Brain pericyte (primary cell): ENCODE results near the gene DSP.

Source experiments
- DNase-seq: peaks from one replicate; pipeline ENCODE4 v3.0.0-alpha.2; 2012; ENCODE audit warnings: low read depth, low spot score

Gene DSP, protein sequence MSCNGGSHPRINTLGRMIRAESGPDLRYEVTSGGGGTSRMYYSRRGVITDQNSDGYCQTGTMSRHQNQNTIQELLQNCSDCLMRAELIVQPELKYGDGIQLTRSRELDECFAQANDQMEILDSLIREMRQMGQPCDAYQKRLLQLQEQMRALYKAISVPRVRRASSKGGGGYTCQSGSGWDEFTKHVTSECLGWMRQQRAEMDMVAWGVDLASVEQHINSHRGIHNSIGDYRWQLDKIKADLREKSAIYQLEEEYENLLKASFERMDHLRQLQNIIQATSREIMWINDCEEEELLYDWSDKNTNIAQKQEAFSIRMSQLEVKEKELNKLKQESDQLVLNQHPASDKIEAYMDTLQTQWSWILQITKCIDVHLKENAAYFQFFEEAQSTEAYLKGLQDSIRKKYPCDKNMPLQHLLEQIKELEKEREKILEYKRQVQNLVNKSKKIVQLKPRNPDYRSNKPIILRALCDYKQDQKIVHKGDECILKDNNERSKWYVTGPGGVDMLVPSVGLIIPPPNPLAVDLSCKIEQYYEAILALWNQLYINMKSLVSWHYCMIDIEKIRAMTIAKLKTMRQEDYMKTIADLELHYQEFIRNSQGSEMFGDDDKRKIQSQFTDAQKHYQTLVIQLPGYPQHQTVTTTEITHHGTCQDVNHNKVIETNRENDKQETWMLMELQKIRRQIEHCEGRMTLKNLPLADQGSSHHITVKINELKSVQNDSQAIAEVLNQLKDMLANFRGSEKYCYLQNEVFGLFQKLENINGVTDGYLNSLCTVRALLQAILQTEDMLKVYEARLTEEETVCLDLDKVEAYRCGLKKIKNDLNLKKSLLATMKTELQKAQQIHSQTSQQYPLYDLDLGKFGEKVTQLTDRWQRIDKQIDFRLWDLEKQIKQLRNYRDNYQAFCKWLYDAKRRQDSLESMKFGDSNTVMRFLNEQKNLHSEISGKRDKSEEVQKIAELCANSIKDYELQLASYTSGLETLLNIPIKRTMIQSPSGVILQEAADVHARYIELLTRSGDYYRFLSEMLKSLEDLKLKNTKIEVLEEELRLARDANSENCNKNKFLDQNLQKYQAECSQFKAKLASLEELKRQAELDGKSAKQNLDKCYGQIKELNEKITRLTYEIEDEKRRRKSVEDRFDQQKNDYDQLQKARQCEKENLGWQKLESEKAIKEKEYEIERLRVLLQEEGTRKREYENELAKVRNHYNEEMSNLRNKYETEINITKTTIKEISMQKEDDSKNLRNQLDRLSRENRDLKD (N-terminal part only)

DNA sequence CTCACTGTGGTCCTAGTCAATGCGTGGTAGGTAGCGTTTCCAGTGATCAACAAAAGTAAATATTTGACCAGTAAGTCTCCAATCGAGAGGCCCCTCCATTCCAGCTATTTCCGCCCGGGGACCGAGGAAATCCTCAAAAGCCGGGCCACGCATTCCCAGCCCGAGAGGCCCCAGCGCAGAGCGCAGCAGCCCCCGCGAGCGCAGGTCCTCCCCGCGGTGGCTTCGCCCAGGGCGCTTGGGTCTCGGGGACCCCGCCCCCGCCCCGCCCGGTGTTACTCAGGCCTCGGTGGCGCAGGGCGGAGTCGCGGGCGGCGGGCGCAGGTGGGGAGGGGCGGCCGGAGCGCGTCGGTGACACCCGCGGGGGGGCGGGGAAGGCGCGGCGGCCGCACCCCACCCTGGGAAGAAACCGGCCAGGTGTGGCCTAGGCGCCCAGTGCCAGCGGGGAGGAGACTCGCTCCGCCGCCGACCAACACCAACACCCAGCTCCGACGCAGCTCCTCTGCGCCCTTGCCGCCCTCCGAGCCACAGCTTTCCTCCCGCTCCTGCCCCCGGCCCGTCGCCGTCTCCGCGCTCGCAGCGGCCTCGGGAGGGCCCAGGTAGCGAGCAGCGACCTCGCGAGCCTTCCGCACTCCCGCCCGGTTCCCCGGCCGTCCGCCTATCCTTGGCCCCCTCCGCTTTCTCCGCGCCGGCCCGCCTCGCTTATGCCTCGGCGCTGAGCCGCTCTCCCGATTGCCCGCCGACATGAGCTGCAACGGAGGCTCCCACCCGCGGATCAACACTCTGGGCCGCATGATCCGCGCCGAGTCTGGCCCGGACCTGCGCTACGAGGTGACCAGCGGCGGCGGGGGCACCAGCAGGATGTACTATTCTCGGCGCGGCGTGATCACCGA is at the start of gene DSP:
DSP (plus strand) TSS at position 497 of the 890 bp plus-strand sequence; CDS start at position 742, 245 bp downstream.
- no peak for DNase-seq

DNA sequence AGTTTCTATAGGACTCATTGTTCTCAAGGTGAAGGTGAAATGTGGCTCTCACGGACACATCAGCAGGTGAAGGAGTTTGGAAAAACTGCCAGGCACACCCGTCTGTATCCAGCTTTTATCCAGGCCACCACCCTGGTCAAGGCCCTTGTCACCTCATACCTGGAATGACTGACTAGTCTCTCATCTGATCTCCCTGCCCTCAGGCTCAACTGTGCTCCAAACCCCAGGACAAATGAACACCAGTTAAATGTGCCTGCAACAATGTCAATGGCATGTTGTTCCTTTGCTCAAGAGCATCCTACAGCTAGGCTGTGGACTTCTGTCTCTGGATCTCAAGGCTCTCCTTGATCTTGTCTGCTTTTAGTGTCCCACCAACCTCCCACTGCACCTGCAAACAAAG is 47.6 kb upstream of the DSP start:
- no peak for DNase-seq

DNA sequence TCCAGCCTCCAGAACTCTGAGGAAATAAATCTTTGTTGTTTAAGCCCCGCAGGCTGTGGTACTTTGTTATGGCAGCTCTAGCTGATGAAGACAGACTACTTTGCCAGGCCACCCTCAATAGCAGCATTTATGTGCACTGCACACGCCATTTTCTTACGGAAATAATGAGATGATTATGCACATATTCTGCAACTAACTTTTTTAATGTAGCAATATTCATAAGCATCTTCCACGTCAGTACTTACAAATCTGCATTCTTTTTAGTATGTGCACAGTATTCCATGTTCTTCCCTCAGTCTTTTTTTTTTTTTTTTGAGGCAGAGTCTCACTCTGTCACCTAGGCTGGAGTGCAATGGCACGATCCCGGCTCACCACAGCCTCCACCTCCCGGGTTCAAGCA is 46.8 kb upstream of the DSP start:
- no peak for DNase-seq

DNA sequence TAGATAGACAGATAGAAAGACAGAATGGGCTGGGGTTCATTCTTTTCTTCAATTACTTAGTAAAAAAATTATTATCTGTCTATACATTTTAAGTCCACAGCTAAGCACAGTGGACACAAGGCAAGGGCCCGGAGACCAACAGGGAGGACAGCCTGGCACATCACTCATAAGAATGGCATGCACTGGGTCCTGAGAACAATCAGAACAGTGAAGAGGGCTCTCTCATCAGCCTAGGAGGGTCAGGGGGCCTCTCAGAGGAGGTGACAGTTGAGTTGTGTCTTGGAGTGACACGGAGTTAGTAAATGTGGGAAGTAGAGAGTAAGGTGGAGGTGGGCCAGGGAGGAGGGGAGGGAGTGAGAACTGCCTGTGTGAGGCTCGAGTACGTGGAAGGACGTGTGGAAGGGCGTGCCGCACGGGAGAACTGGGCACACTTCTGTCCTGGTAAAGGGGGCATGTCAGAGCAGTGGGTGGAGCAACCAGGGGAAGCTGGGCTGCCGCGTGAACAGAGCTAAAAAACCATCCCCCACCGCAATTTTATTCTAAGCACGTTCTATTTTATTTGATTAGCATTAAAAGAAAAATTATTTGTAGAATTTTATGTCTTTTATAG is 45.1 kb upstream of the DSP start:
- no peak for DNase-seq

DNA sequence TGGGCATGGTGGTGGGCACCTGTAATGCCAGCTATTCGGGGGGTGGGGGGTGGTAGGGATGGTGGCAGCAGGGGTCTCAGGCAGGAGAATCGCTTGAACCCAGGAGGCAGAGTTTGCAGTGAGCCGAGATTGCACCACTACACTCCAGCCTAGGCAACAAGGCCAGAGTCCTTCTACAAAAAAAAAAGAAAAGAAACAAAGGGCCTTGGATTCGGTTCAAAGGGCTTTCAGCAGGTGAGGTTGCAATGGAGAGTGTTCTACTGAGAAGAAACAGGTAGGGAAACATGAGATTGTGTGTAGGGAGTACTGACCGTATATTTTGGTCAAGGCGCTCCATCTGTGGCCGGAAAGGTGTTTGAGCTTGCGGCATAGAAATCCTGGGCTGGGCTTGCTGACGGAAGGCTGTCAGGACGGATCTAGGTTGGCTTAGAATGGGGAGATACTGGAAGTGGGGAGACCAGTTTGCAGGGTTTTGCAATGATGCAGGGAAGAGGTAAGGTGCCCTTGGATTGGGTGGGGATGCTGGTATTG is 40.7 kb upstream of the DSP start:
- no peak for DNase-seq

DNA sequence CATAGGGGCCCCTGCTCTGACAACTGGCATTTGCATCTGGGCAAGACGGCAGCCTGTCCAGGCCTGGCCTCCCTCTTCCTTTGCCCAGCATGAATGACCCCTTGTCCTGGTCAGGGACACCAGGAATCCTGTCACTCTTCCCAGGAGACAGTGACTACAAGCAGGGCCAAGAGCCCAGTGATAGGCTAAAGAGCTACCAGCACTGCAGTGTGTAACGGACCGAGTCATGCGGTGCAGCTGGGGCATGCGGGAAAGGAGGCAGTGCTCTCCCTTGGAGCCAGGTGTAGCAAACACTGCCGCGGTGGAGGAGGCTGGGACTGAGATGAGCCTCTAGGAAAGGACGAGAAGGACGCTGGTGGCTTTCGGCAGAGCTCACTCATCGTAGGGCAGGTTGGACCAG is 38.7 kb upstream of the DSP start:
- DNase-seq = no peak

DNA sequence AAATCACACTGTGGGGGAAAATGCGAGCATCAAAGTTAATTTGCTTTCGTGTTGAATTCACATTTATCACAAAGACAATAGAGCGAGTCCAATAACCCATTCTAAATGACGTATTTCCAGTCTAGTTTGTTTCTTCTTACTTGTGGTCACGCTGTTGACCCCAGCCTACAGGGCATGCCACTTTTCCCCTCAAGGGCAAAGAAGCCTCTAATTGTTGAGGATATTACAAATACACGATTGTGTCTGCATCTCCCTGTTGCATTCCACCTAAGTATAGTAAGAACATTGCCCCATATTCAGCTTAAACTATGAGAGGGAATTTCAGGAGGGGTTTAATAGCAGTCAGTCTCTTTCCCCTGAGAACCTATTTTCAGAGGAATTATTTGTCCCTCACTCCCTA is 37.4 kb upstream of the DSP start:
- DNase-seq = no peak

DNA sequence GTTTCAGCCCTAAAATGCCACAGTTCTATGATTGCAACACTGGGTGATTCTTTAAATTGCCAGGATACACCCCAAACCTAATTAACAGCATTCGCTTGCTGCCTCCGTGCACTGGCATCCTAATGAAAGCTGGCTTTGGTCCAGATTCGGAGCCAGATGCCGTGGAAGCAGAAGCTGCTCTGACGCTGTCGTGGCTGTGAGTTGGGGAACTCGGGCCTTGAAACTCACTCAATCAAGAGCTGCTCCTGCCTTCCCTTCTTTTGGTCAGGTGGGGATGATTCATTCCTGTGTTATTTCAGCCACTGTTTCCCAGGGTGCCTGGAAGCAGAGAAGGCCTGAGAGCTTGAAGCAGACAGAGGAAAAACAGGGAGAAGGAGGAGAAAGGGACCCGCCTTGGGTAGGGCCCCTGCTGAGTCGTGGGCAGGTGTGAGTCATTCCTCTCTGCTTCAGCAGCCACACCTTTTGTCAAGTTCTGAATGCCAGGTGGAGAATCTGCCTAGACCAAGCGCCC is 36.2 kb upstream of the DSP start:
- no peak for DNase-seq

DNA sequence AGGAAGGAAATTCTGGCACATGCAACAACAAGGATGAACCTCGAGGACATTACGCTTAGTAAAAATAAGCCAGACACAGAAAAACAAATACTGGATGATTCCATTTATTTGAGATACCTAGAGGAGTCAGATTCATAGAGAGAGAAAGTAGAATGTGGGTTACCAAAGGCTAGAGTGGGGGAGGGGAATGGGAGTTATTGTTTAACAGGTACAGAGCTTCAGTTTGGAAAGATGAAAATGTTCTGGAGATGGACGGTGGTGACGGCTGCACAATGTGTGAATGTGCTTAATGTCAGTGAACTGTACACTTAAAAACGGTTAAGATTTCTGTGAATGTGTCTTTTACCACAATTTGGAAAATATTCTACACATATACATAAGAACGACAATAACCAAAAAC is 33.9 kb upstream of the DSP start:
- DNase-seq = no peak

DNA sequence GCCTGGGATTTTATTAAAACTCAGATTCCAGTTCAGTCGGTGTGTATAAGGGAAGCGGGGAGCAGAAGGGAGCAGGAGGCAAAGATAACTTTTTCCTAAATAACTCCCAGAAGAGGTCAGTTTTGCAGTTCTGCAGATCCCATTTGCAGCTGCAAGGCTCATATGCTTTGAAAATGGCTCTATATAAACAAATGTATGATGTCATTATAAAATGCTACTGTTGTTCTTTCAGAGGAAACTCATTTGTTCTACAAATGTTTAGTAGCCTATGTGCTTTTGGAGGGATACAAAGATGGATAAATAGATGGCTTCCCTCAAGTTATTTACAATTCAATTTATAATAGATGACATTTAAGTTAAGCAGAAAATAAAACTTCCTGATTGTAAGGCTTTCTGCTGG is 29.2 kb upstream of the DSP start:
- DNase-seq = no peak

DNA sequence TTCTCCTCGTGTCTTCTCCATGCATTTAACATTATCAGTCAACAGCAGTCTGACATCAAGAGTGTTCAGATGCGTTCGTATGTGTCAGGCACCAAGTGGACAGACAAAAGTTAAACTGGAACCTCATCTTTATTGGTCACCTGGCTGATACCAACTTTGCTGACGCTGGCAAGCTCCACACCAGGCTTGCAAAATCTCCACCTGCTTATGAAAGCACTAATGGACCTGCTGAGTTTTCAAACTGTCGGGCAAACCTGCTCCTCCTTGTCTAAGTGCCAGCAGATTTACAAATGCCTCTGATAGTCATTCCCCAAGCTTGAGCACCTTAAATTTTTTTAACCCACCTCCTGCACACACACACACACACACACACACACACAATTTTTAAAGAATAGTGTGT is 27.9 kb upstream of the DSP start:
- DNase-seq = no peak

DNA sequence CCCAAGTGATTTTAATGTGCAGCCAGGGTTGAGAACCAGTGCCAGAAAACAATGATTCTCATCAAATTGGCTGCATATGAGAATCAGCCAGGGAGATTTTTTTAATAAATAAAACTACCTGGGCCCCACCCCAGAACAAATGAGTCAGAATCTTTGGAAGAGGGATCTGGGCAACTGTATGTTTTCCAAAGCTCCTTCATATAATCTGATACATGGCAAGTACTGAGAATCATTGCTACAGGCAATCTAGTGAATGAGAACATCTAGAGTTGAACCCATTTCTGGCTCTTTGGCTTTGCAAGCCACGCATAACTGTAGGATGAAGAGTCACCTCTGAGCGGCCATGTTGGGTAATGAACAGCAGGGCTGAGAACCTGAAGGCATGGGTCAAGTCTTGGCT is 26.1 kb upstream of the DSP start:
- DNase-seq = no peak

DNA sequence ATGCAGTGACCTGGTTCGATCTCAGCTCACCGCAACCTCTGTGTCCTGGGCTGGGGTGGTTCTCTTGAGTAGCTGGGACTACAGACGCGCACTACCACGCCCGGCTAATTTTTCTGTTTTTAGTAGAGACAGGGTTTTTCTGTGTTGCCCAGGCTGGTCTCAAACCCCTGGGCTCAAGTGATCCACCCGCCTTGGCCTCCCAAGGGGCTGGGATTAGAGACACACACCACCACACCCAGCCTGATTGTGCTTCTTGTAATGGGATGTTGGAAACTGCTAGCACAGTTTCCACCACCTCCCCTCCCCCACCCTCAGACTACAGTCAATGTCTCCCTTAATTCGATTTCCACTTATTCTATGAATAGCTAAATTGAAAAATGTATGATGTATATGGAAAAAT is 22.6 kb upstream of the DSP start:
- no peak for DNase-seq

DNA sequence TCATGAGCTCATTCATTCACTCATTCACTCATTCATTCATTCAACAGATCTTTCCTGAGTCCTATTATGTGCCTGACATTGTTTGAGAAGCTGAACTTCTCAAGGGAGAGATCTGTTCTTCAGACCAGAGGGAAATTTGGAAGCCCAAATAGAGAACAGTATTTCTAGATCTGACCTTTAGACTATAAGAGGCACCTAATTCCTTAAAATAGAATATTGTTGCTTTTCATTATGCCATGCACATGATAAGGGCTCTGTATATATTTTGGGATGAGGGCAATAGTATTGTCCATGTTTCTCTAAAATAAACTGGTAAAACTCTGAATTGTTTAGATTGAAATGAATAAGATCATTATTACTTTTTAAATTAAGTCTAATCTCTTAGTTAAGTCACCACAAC is 18.6 kb upstream of the DSP start:
- no peak for DNase-seq

DNA sequence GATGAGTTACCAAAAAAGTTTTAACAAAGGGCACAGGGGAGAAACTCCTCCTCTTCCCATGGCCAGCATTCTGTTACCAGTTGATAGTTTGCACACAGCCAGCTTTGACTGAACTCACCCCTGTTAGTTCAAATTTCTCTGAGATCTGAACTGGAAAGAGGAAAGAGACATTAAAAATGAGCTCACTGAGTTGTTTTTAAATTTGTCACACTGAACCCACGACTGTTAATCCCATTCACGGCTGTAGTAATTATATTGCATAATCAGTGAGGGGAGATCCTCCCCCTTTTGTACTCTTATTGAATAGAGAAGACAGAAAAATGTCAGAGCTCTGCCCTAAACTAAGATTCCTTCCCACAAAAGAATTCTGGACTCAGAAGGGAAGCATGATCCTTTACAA is 17.5 kb upstream of the DSP start:
- no peak for DNase-seq

DNA sequence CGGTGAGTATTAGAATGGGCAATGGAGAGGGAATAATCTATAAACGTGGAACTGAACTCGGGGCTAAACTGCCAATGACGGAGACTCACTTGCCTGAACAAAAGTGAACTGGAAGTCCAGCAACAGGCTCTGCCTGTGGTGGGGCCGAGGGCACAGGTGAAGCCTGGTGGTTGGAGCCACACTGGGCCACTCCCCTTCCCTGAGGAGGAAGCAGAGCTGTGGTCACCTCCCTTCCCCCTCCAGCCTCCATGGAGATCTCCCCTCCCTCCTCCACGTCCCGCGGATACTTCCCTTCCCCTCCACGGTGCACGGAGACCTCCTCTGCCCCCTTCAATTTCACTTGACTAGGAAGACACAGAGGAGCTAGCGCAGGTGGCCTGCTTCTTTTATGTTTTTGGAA is 14.7 kb upstream of the DSP start:
- no peak for DNase-seq

DNA sequence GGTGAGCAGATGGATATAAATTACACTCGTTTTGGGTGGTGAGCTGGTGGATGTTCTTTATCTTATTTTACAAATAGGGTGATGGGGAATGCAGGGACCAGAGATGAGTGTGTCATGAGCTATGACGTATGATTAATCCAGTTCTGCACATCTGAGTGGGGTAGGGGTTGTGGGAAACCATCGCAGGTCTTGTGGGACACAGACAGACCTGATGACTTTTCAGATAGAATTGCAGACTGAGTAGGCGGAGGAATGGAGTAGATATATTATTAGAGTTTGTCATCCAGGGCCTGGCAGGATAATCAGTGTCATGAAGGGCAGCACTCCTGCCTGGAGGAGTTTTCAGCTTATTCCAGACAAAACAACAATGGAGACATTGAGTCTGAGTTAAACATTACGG is 12.9 kb upstream of the DSP start:
- DNase-seq = no peak

DNA sequence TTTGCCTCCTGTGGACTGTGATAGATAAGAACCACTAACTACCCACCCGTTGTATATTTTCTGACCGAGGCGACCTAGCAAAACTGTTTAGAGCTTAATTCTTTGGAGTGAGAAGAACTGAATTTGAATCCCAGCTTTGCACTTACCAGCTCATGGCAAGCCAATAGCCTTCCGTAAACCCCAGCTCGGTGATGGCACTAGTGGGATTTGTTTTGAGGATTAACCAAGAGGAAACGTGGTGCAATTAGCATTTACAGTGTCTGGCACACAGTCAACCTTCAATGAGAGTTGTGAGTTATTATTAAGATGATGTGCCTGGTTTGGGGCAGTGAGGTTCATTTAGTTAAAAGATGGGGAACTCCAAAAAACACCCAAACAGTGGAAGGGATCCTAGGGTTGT is 12.3 kb upstream of the DSP start:
- DNase-seq = no peak

DNA sequence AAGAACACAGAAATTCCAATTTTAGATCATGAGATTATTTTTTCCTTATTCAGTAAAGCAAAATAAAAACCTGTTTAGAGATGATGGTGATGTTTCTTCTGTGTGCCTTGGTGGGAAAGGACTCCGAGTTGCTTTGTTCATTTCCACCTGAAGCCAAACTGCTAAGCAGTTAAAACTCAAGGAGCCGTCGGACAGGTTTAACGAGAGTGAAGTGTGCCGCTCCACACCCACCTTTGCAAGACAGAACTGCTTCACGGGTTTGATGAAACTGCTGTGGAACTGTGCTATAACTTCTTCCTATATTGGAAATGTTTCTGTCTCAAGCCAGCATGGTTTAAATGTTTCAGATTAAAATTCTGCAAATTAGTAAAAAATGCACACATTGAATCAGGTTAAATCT is 9.2 kb upstream of the DSP start:
- DNase-seq = no peak

DNA sequence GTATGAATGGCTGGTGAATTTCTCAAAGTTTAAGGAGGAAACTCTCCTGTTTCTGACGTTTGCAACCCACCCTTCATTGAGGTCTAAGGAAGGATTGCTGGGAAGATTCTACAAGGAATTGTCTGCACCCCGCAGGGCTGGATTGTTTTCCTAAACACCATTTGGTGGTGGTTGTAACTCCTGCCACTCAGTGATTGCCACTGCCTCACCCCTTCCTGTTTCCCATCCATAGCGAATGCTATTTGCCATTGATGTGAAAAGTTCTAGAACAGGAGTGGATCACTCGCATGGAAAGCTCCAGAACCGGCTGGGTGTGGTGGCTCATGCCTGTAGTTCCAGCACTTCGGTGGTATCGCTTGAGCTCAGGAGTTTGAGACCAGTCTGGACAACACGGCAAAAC is 8.7 kb upstream of the DSP start:
- DNase-seq = no peak
